ENCODE results near the gene GRM2.
A peak's percentile ranks its signal among the peaks of the same experiment; 100 is the strongest.

GRM2 gene

GRCh38 chr3:51706788-51707731, at the start of gene GRM2:
TSS of gene GRM2 (plus strand) at chr3:51707068. CDS start at chr3:51708984, 1,916 bp downstream.
- no peak for DNase-seq

GRCh38 chr3:51657234-51657633, 49.6 kb upstream of the GRM2 start:
- no peak for DNase-seq

- no peak for DNase-seq
These were observed 46.9 kb upstream of the GRM2 start for GRCh38 chr3:51659942-51660341.

GRCh38 chr3:51662456-51662855, 44.4 kb upstream of the GRM2 start:
- DNase-seq, result no peak

DNA sequence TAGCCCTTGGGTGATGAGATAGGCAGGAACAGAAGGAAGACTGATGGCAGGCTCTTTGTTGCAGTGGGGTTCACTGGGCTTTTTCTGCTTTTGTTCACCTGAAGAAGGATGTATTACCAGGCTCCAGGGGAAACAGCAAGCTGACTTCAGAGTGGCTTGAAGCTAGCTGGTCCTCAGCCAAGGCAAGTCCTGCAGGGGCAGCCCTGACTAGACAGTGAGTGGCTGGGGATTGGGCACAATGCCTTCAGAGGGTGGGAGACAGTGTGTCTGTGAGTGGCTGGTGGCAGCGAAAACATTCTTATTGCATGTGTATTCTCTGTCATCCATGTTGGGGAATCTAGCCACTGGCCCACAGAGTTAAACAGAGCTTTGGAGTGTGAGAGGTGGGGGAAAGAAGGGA, 38.1 kb upstream of the GRM2 start:
- no peak for DNase-seq

DNA sequence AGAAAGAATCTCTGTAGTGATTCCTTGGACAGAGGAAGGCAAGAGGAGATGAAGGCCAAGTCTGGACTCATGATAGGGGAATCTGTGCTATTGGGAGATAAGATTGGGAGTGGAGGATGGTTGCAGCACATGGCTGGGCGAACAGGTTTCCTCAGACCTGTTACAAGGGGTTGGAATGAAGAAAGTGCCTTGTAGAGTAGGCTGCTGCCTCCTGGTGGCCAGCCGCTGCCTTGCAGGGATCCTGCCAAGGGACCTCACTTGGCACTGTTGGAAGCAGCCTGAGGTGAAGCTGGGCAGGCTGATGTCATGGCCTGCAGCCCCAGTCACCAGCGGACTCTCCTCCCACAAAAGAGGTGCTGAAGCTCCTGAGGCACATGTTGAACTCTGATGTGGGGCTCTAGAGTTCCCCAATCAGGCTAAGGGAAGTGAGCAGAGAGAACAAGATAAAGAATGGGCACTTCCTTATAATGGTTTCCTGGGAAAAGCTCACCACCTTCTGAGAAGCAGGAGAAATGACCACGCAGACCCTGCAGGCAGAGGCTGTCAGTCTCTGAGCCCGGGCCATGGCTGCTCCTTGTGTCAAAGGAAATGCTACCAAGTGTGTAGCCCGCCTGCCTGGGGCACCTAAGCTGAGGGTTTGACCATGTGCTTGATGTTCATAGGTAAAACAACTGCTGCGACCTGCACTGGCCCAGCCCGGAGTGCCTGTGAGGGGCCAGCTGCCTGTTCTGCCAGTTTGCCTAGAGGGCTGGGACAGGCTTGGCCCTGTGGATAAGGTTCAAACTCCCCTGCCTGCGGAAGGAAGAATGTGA, 37.4 kb upstream of the GRM2 start:
- DNase-seq, result peak; percentile 58

DNA sequence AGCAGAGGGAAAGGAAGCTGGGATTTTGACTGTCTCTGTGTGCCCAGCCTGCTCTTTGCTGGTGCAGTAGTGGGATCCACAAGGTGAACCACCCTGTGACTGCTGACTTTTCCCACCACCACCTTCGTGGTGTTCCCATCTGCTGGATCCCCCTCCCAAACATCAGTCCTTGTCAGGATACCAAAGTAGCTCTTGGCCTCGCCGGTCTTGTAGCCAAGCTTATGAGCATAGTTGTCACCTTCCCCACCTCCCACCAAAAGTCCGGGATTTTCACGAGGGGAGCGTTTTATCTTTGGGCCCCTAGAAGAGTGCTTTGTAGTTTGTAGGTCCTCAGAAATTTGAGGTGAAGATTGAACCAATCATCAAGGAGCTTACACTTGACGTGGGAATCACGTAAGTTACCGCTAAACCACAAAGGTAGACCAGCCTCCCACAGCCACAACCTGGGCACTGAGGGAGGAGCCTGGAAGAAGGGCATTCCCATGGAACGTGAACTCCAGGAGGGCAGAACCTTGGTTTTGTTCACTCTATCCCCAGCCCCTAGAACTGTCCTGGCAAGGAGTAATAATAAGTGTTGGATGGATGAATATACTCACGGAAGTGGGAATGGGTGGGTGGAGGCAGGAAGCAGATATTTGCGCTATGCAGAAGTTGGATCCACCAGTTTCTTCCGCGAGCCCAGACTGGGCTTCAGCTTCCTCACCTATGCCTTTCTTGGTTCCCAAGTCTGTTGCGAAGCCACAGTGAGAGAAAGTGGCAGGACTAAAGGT, 36.6 kb upstream of the GRM2 start:
- DNase-seq, result no peak

- peak; percentile 81 for DNase-seq
These were observed 35.8 kb upstream of the GRM2 start, which contains the start of gene TEX264 for GRCh38 chr3:51670823-51671733. TSS of gene TEX264 (plus strand) at chr3:51671252. CDS start at chr3:51674305, 3,053 bp downstream.

- DNase-seq, result peak; percentile 48
These were observed 35.0 kb upstream of the GRM2 start for GRCh38 chr3:51671734-51672475.

- no peak for DNase-seq
These were observed 33.6 kb upstream of the GRM2 start for GRCh38 chr3:51673181-51673801.

- DNase-seq, result no peak
These were observed 32.8 kb upstream of the GRM2 start for GRCh38 chr3:51673802-51674654.

- no peak for DNase-seq
These were observed 31.7 kb upstream of the GRM2 start for GRCh38 chr3:51675201-51675611.

DNA sequence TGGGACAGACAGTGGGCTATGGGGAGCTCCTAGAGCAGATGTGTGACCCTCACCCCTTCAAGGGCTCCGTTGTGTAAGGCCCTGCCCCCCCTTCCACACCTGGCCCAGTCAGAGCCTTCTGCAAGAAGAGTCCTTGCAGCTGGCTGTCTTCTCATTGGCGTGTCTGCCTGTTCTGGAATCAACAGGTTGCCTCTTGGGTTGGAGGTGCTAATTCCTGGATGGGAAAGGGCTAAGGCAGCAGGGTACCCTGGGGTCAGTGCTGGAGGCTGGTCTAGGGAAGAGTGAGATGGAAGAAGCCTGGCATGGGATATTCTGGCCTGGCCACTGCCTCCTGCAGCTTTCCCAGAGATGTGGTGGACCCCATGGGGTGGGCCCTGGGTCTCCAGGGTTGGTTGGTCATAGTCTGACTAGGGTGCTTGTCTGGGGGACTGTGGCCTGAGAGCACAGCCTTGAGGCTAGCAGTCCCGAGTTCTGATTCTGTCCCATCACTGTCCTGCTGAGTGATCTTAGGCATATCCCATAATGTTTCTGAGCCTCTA, 30.7 kb upstream of the GRM2 start:
- no peak for DNase-seq

GRCh38 chr3:51677358-51677757, 29.5 kb upstream of the GRM2 start:
- DNase-seq, result no peak

GRCh38 chr3:51678186-51678585, 28.7 kb upstream of the GRM2 start:
- DNase-seq, result no peak

GRCh38 chr3:51678641-51679040, 28.2 kb upstream of the GRM2 start:
- DNase-seq, result no peak

DNA sequence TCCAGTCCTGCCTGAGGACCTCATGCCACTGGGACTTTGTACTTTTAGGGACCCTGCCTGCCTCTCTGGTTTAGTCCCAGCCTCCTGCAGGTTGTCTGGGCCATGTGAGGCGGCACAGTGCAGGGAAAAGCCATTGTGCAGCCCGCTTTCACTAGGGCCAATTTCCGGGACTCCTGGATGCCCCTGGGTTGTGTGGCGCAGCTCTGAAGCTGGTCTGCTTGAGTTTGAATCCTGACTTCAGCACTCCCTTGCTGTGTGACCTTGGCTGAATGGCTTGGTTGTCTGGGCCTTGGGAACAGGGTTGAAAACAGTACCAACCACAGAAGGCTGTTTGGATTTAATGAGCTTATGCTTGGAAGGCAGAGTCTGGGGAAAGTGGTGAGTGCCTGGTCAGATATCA, 27.6 kb upstream of the GRM2 start:
- DNase-seq, result no peak

DNA sequence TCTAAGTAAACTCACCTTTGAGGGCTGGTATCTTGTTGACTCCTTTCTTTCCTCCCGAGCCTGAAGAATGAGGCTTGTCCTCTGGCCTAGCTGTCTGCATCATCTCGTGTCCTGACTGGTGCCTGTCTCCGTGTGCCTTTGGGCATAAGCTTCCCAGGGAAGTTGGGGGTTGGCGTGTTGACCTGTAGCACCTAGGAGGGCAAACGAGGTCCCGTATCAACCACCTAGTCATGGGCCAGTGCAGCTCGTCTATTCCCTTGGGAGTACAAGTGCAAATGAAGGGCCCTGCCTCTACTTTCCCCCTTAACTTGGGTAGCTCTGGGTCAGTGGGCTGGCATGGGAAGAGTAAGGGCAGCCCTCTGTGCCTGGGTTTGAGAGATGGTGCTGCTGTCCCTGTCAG, 27.1 kb upstream of the GRM2 start:
- DNase-seq, result no peak

DNA sequence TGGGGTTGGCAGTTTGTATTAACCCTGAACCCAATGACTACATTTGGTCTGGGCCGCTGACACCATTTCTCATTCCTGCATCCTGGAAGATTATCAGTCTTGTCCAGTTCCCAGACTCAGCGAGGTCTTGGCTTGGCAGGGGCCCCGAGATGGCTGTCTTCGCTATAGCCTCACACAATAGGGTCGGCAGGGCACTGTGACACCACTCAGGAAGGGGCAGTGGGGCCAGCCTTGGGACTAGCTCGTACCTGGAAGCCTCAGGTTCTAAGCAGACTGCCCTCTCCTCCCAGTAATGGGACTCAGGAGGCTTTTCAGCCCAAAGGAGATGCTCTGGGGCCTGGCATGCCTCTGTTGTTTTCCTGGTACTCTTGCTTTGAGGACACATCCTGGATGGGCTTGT, 26.7 kb upstream of the GRM2 start:
- no peak for DNase-seq
